Left lung (tissue), 10 donors: Measurements from ENCODE around the gene RAB6B. TPM values are rescaled to one million over a fixed set of nuclear protein-coding genes. Genes with fewer than 3 reads are reported as not detected.

Experiments
- ATAC-seq: fragments of 200-7000 bp; cut with Tn5 transposase; one replicate; pipeline ENCODE4 v1.9.1; 2020; ENCODE audit warnings: moderate library complexity
- DNase-seq, 4 donors: peaks; one replicate each; pipeline ENCODE4 v3.0.0-alpha.2; 2013 to 2020
- H3K27ac ChIP-seq, 2 donors: fragments of 200-600 bp; sonication (generic) in 1 of 2; one replicate each; pipeline versions ENCODE4 v1.5.0 to v1.8.0; 2020 to 2021
- H3K27me3 ChIP-seq, 2 donors: fragments of 200-600 bp; sonication (generic) in 1 of 2; one replicate each; pipeline versions ENCODE4 v1.5.0 to v1.8.0; 2020 to 2021
- H3K36me3 ChIP-seq, 2 donors: fragments of 200-600 bp; sonication (generic) in 1 of 2; one replicate each; pipeline versions ENCODE4 v1.5.0 to v1.8.0; 2020 to 2021
- H3K4me1 ChIP-seq, 2 donors: fragments of 200-600 bp; one replicate each; pipeline ENCODE4 v1.8.0; 2021
- H3K4me3 ChIP-seq, 2 donors: fragments of 200-600 bp; sonication (generic) in 1 of 2; one replicate each; pipeline versions ENCODE4 v1.5.0 to v1.8.0; 2020 to 2021; ENCODE audit warnings: mild to moderate bottlenecking in 1 of 2
- H3K9me3 ChIP-seq, 2 donors: fragments of 200-600 bp; sonication (generic) in 1 of 2; one replicate each; pipeline versions ENCODE4 v1.5.0 to v1.8.0; 2020 to 2021
- CTCF ChIP-seq, 2 donors: fragments of 200-600 bp; sonication (generic) in 1 of 2; IDR thresholded peaks; one replicate each; pipeline versions ENCODE4 v1.5.0 to v1.8.0; 2021; ENCODE audit warnings: antibody characterized with exemption in 2 of 2
- intact Hi-C, 2 donors: fragments of 100-400 bp; cut with DNase I; formaldehyde crosslinking; loops; one replicate each; pipeline versions ENCODE4 v1.11.2 to v1.14.2; 2022
- polyA plus RNA-seq, 6 donors: library from polyadenylated mRNA; unstranded; fragments of 120-200 nt; gene quantifications; one replicate each; pipeline ENCODE4 v1.2.1, GENCODE V29; 2013; ENCODE audit not compliant: insufficient read length in 6 of 6
- total RNA-seq, 2 donors: library from RNA; stranded (reverse); fragmentation: NEBNext Ultra II Directional; extraction: Animal tissue kit (Norgen Biotek cat#: 25700); gene quantifications; one replicate each; pipeline ENCODE4 v1.2.1, GENCODE V29; 2021
- donor health status: DM: no; HTN: yes; CAD: no.
- donor health status: DM: no; HTN: no; CAD: no.

Gene RAB6B
- total and polyA plus RNA-seq, 8 donors: 3.7 to 11.4 (median 6.1) TPM

- H3K27ac ChIP-seq: no peak overlapping the region
- no peaks in the 10 kb centered on the region for H3K4me1 ChIP-seq
- no peak for TF ChIP-seq CTCF (IDR thresholded peaks at IDR 0.05)
- ATAC-seq: no peak
- no peak for DNase-seq
- H3K36me3 ChIP-seq: no peaks in the 10 kb centered on the region
- H3K9me3 ChIP-seq: no peaks in the 10 kb centered on the region
- no peaks in the 10 kb centered on the region for H3K27me3 ChIP-seq
- H3K4me3 ChIP-seq: no peak overlapping the region
- intact Hi-C loops: no loop called here
These were observed 55.5 kb downstream of the RAB6B start for GRCh38 chr3:133840055-133840737.

GRCh38 chr3:133838916-133839800, 56.5 kb downstream of the RAB6B start:
- TF ChIP-seq CTCF (IDR thresholded peaks at IDR 0.05): no peak
- DNase-seq (no peak), ATAC-seq (no peak)
- Histone ChIP-seq H3K4me3 (no peak overlapping the region), H3K4me1 (no peaks in the 10 kb centered on the region), H3K27me3 (no peaks in the 10 kb centered on the region), H3K9me3 (no peaks in the 10 kb centered on the region), H3K36me3 (no peaks in the 10 kb centered on the region), H3K27ac (no peak overlapping the region)
- intact Hi-C loops: no loop called here

GRCh38 chr3:133838296-133838789, 57.3 kb downstream of the RAB6B start:
- no peak overlapping the region for H3K4me3 ChIP-seq
- H3K4me1 ChIP-seq: no peaks in the 10 kb centered on the region
- H3K36me3 ChIP-seq: no peaks in the 10 kb centered on the region
- intact Hi-C loops: no loop called here
- no peak for ATAC-seq
- H3K9me3 ChIP-seq: no peaks in the 10 kb centered on the region
- TF ChIP-seq CTCF (IDR thresholded peaks at IDR 0.05): no peak
- no peak for DNase-seq
- H3K27me3 ChIP-seq: no peaks in the 10 kb centered on the region
- H3K27ac ChIP-seq: no peak overlapping the region

- intact Hi-C loops: no loop called here
- ATAC-seq: no peak
- H3K4me3 ChIP-seq: no peak overlapping the region
These were observed 58.0 kb downstream of the RAB6B start for GRCh38 chr3:133837487-133838295.

More at GRCh38 chr3:133837487-133838295, 58.0 kb downstream of the RAB6B start:
- H3K36me3 ChIP-seq: no peaks in the 10 kb centered on the region
- H3K27ac ChIP-seq: no peak overlapping the region
- H3K27me3 ChIP-seq: no peaks in the 10 kb centered on the region
- no peaks in the 10 kb centered on the region for H3K9me3 ChIP-seq
- TF ChIP-seq CTCF (IDR thresholded peaks at IDR 0.05): no peak
- DNase-seq: no peak
- H3K4me1 ChIP-seq: no peaks in the 10 kb centered on the region
